DND-41 (cell line): ENCODE measurements around the gene NKX2-1.

Experiments used
- ATAC-seq: fragments of 200-7000 bp; cut with Tn5 transposase; 3 replicates; pipeline ENCODE4 v1.9.1; 2021; ENCODE audit warnings: low read depth; ENCODE audit not compliant: insufficient read depth
- DNase-seq: peaks from one replicate; pipeline ENCODE4 v3.0.0-alpha.2; 2020
- H2AFZ ChIP-seq: 2 replicates; pipeline ENCODE4 v1.6.0; 2012; ENCODE audit warnings: low read depth, low read length
- H3K27ac ChIP-seq: 2 replicates; pipeline ENCODE4 v1.5.1; 2012; ENCODE audit warnings: low read length, inconsistent platforms
- H3K27me3 ChIP-seq: fragments of 200-600 bp; sonication (generic); 2 replicates; pipeline ENCODE4 v1.6.0; 2012; ENCODE audit warnings: low read length, mild to moderate bottlenecking, inconsistent platforms; ENCODE audit not compliant: insufficient read depth, poor library complexity
- H3K36me3 ChIP-seq: 2 replicates; pipeline ENCODE4 v1.5.1; 2012; ENCODE audit warnings: low read length, inconsistent platforms; ENCODE audit not compliant: insufficient read depth
- H3K4me1 ChIP-seq: 2 replicates; pipeline ENCODE4 v1.5.1; 2012; ENCODE audit warnings: mild to moderate bottlenecking, low read length; ENCODE audit not compliant: insufficient read depth
- H3K4me2 ChIP-seq: 2 replicates; pipeline ENCODE4 v1.6.0; 2012; ENCODE audit warnings: mild to moderate bottlenecking, moderate library complexity, low read length, inconsistent platforms; ENCODE audit not compliant: insufficient read depth
- H3K4me3 ChIP-seq, 2 experiments: fragments of 200-600 bp in 1 of 2; shearing (Covaris generic) in 1 of 2; 2 replicates each; pipeline ENCODE4 v1.5.1; 2012 to 2016; ENCODE audit warnings: inconsistent platforms in 2 of 2, low read length in 2 of 2, mild to moderate bottlenecking in 2 of 2, low read depth in 1 of 2, moderate library complexity in 1 of 2
- H3K79me2 ChIP-seq: 2 replicates; pipeline ENCODE4 v1.6.0; 2012; ENCODE audit warnings: low read length, inconsistent platforms; ENCODE audit not compliant: insufficient read depth
- H3K9ac ChIP-seq: 2 replicates; pipeline ENCODE4 v1.6.0; 2012; ENCODE audit warnings: low read depth, mild to moderate bottlenecking, inconsistent platforms, low read length, moderate library complexity
- H3K9me3 ChIP-seq: 2 replicates; pipeline ENCODE4 v1.5.1; 2012; ENCODE audit warnings: low read length, moderate library complexity, mild to moderate bottlenecking, inconsistent platforms; ENCODE audit not compliant: insufficient read depth, severe bottlenecking
- H4K20me1 ChIP-seq: 2 replicates; pipeline ENCODE4 v1.6.0; 2012; ENCODE audit warnings: low read length; ENCODE audit not compliant: insufficient read depth
- CTCF ChIP-seq: IDR thresholded peaks from 2 replicates; pipeline ENCODE4 v1.5.1; 2012; ENCODE audit warnings: borderline replicate concordance, low read length, moderate library complexity, mild to moderate bottlenecking; ENCODE audit not compliant: poor library complexity, severe bottlenecking; ENCODE audit errors: extremely low read depth
- EZH2 ChIP-seq: IDR thresholded peaks from 3 replicates; pipeline ENCODE4 v1.6.1; 2012; ENCODE audit warnings: borderline replicate concordance, low read depth, mild to moderate bottlenecking, moderate library complexity, low read length, inconsistent platforms; ENCODE audit not compliant: severe bottlenecking

The NKX2-1 gene

GRCh38 chr14:36506732-36507614 is 13.1 kb downstream of the NKX2-1 start:
- no peaks in the 10 kb centered on the region for H3K9me3 ChIP-seq

GRCh38 chr14:36505892-36506731 is 13.9 kb downstream of the NKX2-1 start:
- Histone ChIP-seq H4K20me1 (no peaks in the 10 kb centered on the region), H3K4me3 (no peak overlapping the region), H2AFZ (no peak overlapping the region), H3K27me3 (peaks cover 29% of the 10 kb centered on the region), H3K9me3 (no peaks in the 10 kb centered on the region), H3K4me1 (no peaks in the 10 kb centered on the region), H3K27ac (no peak overlapping the region), H3K9ac (no peak overlapping the region), H3K4me2 (no peak overlapping the region), H3K79me2 (no peaks in the 10 kb centered on the region), H3K36me3 (no peaks in the 10 kb centered on the region)
- no peak for TF ChIP-seq EZH2
- no peak for TF ChIP-seq CTCF
- DNase-seq (no peak), ATAC-seq (no peak)

More at GRCh38 chr14:36506732-36507614, 13.1 kb downstream of the NKX2-1 start:
- ATAC-seq: no peak
- H2AFZ ChIP-seq: no peak overlapping the region
- no peak overlapping the region for H3K4me2 ChIP-seq
- H4K20me1 ChIP-seq: no peaks in the 10 kb centered on the region
- H3K36me3 ChIP-seq: no peaks in the 10 kb centered on the region
- H3K27ac ChIP-seq: no peak overlapping the region
- no peaks in the 10 kb centered on the region for H3K79me2 ChIP-seq
- H3K4me1 ChIP-seq: no peaks in the 10 kb centered on the region
- no peak overlapping the region for H3K4me3 ChIP-seq
- no peak for DNase-seq
- TF ChIP-seq CTCF (no peak), EZH2 (no peak)
- no peak overlapping the region for H3K9ac ChIP-seq
- peaks cover 30% of the 10 kb centered on the region for H3K27me3 ChIP-seq

- Histone ChIP-seq H3K9ac (no peak overlapping the region), H3K27ac (no peak overlapping the region), H4K20me1 (no peaks in the 10 kb centered on the region), H3K79me2 (no peaks in the 10 kb centered on the region), H3K4me3 (no peak overlapping the region), H2AFZ (no peak overlapping the region), H3K36me3 (no peaks in the 10 kb centered on the region), H3K27me3 (peaks cover 21% of the 10 kb centered on the region), H3K9me3 (no peaks in the 10 kb centered on the region), H3K4me2 (no peak overlapping the region), H3K4me1 (no peaks in the 10 kb centered on the region)
- DNase-seq: no peak
- no peak for TF ChIP-seq EZH2
- ATAC-seq: no peak
These were observed 14.7 kb downstream of the NKX2-1 start for GRCh38 chr14:36505181-36505815.
